BLaER1 treated with 17β-estradiol and CSF1 and Interleukin-3, amounts not matched to agents 10 nM and 100 nM (cell line): ENCODE measurements around the gene PROSER3.

Source experiments
- H3K27ac ChIP-seq, 11 experiments: shearing (Covaris generic); formaldehyde crosslinking; 2 replicates each; pipeline ENCODE4 v1.8.1; 2022
- H3K27me3 ChIP-seq, 11 experiments: shearing (Covaris generic); formaldehyde crosslinking; 2 replicates each; pipeline ENCODE4 v1.8.1; 2022
- H3K36me3 ChIP-seq, 11 experiments: shearing (Covaris generic); formaldehyde crosslinking; 2 replicates each; pipeline ENCODE4 v1.8.1; 2022
- H3K4me1 ChIP-seq, 10 experiments: shearing (Covaris generic); formaldehyde crosslinking; 2 replicates each; pipeline ENCODE4 v1.8.1; 2022
- H3K4me2 ChIP-seq, 11 experiments: shearing (Covaris generic); formaldehyde crosslinking; 2 replicates each; pipeline ENCODE4 v1.8.1; 2022
- H3K4me3 ChIP-seq, 10 experiments: shearing (Covaris generic); formaldehyde crosslinking; 2 replicates each; pipeline ENCODE4 v1.8.1; 2022
- H3K9ac ChIP-seq, 11 experiments: shearing (Covaris generic); formaldehyde crosslinking; 2 replicates each; pipeline ENCODE4 v1.8.1; 2022
- H3K9me3 ChIP-seq, 11 experiments: shearing (Covaris generic); formaldehyde crosslinking; replicated peaks in 1 of 11; 2 replicates each; pipeline ENCODE4 v1.8.1; 2022
- H4K20me1 ChIP-seq, 11 experiments: shearing (Covaris generic); formaldehyde crosslinking; 2 replicates each; pipeline ENCODE4 v1.8.1; 2022
- Cebpa-rat ChIP-seq, 11 experiments: shearing (Covaris generic); IDR thresholded peaks; 2 replicates each; pipeline ENCODE4 v1.8.1; 2022

The PROSER3 gene

DNA sequence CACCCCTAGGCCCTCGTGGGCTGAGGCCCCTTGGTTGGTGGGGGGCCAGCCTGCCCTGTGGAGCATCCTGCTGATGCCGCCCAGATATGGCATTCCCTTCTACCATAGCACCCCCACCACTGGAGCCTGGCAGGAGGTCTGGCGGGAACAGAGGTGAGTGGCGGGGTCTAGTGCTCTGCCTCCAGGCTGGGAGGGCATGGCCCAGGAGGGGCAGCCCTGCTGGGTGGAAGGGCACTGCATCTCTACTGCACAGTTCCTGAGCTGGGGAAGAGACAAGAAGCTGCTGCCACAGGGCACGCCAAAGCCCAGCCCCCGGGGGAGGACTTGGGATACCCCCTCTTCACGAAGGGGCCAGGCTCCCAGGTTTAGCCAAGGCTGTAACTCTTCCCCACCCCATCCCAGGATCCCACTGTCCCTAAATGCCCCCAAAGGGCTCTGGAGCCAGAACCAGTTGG lies 42.6 kb upstream of the PROSER3 start:
- peak overlapping the region in 7 of 11 experiments; percentile 27 to 95 (median 93); a peak in 7 of 22 replicates for H3K27ac ChIP-seq
- H3K27me3 ChIP-seq, result no peaks in the 10 kb centered on the region
- peaks cover 41 to 76% (median 69%) of the 10 kb centered on the region in 10 experiments for H3K4me1 ChIP-seq
- peaks cover 8 to 13% (median 11%) of the 10 kb centered on the region in 11 experiments for H3K36me3 ChIP-seq
- no peaks in the 10 kb centered on the region for H3K9me3 ChIP-seq
- TF ChIP-seq Cebpa-rat (IDR thresholded peaks at IDR 0.05), result no peak
- peak overlapping the region; percentile 91 to 100 (median 98) for H3K4me2 ChIP-seq
- peaks cover 19 to 49% (median 21%) of the 10 kb centered on the region in 11 experiments; a peak in 21 of 22 replicates for H4K20me1 ChIP-seq
- peak overlapping the region; percentile 92 to 98 (median 95); a peak in 21 of 22 replicates for H3K9ac ChIP-seq
- peak overlapping the region; percentile 73 to 98 (median 90) for H3K4me3 ChIP-seq

DNA sequence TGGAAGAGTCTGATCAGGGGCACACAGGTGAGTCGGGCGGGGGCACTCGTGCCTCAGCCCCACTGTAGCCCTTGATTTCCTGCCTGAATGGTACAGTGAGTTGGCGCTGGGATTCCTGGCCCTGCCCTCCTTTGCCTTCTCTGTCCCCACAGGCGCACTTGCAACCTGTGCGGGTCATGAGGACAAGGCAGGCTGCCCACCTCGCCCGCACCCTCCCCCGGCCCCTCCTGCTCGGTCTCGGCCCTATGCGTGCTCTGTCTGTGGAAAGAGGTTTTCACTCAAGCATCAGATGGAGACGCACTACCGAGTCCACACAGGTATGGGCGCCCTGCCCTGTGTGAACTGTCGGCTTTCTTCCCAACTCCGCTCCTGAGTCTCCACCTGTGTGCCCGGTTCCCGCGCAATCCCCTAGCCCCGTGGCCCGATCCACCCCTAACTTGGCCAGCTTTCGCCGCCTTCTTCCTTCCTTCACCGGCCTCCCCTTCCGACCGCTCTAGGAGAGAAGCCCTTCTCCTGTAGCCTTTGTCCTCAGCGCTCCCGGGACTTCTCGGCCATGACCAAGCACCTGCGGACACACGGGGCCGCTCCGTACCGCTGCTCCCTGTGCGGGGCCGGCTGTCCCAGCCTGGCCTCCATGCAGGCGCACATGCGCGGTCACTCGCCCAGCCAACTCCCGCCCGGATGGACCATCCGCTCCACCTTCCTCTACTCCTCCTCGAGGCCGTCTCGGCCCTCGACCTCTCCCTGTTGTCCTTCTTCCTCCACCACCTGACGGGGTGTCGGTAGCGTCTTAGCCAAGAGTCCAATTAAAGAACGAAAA lies 41.8 kb upstream of the PROSER3 start:
- Histone ChIP-seq H3K4me1 (peaks cover 41 to 68% (median 65%) of the 10 kb centered on the region in 10 experiments), H3K4me3 (peak overlapping the region; percentile 73 to 98 (median 90)), H3K9ac (peak overlapping the region; percentile 92 to 98 (median 95)), H3K27ac (peak overlapping the region; percentile 27 to 96 (median 93); a peak in 21 of 22 replicates), H3K4me2 (peak overlapping the region; percentile 91 to 100 (median 98)), H3K27me3 (no peaks in the 10 kb centered on the region), H3K9me3 (no peaks in the 10 kb centered on the region), H4K20me1 (peaks cover 20 to 55% (median 25%) of the 10 kb centered on the region in 11 experiments; a peak in 21 of 22 replicates), H3K36me3 (peaks cover 8 to 19% (median 17%) of the 10 kb centered on the region in 11 experiments)
- TF ChIP-seq Cebpa-rat (IDR thresholded peaks at IDR 0.05), result no peak

DNA sequence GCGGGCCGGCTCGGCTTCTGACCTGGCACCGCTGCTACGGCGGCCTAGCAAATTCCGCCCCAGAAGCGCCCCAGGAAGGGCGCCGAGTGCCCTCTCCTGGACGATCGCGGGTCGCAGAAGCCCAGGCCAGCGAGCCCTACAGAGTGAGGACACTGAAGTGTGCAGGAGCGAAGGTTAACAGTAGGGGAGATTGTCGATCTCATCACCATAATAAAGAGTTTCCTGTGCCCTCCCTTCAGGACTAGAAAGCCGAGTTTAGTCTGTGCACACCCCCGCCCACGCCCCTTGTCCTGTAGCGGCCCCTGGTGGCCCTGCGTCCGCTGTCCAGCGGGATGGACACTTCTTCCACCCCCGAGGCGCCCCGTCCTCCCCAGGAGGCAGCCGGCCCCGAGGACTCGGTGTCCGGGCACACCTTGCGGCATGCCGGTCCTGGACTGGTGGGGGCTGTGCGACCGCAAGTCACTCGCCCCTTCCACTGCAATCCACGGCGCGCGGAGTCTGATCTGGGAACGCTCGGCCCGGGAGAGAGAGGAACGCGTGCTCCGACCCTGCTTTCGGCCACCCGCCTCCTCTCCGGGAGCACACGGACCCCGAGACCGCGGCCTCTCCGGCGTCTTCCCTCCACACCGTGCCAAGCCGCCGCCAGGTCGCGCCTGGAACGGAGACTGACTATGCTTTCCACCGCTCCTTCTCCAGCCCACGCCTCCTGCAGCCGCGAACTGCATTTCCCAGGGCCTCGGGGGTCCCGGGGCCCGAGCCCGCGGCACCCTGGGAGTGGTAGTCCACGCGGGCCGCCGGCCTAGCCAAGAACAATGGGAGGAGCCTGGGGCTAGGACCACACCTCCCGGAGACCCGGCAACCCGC lies 40.9 kb upstream of the PROSER3 start:
- Histone ChIP-seq H3K27me3 (no peaks in the 10 kb centered on the region), H3K9ac (peak overlapping the region; percentile 92 to 98 (median 95)), H3K4me3 (peak overlapping the region; percentile 73 to 98 (median 90)), H3K4me1 (peaks cover 40 to 60% (median 57%) of the 10 kb centered on the region in 10 experiments), H3K27ac (peak overlapping the region; percentile 86 to 96 (median 93)), H3K9me3 (no peaks in the 10 kb centered on the region), H3K4me2 (peak overlapping the region; percentile 91 to 100 (median 98)), H3K36me3 (peaks cover 15 to 27% (median 25%) of the 10 kb centered on the region in 11 experiments), H4K20me1 (peaks cover 28 to 63% (median 34%) of the 10 kb centered on the region in 11 experiments; a peak in 21 of 22 replicates)
- no peak for TF ChIP-seq Cebpa-rat (IDR thresholded peaks at IDR 0.05)

DNA sequence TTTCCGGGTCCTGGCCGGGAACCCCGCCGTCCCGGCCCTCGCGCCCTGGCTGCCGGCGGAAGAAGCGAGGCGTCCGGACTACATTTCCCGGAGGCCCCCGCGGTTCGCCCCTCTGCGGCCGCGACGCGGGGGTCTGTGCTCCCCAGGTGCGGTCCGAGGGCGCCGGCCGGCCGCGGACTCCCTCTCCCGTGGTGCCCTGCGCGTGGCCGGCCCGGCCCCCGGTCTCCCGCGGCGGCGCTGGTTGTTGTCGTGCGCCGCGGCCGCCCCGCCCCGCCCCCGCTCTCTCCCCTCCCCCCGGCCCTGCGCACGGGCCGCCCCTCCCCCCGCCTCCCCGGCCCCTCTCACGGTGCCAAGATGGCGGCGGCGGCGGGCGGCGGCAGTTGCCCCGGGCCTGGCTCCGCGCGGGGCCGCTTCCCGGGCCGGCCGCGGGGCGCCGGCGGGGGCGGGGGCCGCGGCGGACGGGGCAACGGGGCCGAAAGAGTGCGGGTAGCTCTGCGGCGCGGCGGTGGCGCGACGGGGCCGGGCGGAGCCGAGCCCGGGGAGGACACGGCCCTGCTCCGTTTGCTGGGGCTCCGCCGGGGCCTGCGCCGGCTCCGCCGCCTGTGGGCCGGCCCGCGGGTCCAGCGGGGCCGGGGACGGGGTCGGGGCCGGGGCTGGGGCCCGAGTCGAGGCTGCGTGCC lies 40.2 kb upstream of the PROSER3 start, which contains the start of gene KMT2B:
TSS of gene KMT2B (plus strand) at position 339 of the 680 bp plus-strand sequence. CDS start at position 355, 16 bp downstream.
- Histone ChIP-seq H3K4me3 (peak within 1 kb of the TSS; percentile 73 to 98 (median 90)), H3K9me3 (no peaks in the 10 kb centered on the region), H3K4me1 (peaks cover 32 to 52% (median 49%) of the 10 kb centered on the region in 10 experiments), H3K9ac (peak within 1 kb of the TSS; percentile 92 to 98 (median 95)), H3K4me2 (peak within 1 kb of the TSS; percentile 92 to 100 (median 98)), H4K20me1 (peaks cover 36 to 71% (median 41%) of the 10 kb centered on the region in 11 experiments; a peak in 21 of 22 replicates), H3K27me3 (no peaks in the 10 kb centered on the region), H3K27ac (peak within 1 kb of the TSS; percentile 86 to 96 (median 93)), H3K36me3 (peaks cover 23 to 35% (median 33%) of the 10 kb centered on the region in 11 experiments)
- no peak for TF ChIP-seq Cebpa-rat (IDR thresholded peaks at IDR 0.05)

DNA sequence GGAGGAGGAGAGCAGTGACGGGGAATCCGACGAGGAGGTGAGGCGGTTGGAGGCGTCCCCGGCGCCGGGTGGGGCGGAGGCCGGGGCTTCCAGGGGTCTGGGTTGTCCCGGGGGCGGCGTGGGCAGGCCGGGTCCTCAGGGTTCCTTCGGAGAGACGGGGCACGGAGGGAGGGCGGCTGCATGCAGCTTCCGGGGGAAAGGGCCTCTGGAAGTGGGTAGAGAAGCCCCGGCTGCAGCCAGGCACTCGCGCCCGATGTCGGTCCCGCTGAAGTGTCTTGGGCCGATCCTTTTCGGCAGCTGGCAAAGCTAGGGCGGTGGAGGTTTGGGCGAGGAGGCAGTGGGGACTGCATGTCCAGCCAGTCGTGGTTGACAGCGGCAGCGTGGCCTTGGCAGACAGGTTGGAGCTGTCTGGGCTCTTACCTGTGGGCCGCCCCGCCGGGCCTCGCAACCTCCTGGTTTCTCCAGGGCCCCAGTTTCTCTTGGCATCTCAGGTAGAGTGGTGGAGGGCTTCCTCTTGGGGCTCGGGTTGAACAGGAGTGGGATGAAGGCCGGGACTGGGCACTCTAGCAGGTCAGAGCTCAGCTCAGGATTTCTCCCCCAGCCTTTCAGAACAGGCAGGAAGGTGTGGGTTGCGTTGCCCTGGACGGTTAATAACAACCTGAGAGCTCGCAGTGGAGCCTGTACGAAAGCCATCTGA lies 39.5 kb upstream of the PROSER3 start:
- no peaks in the 10 kb centered on the region for H3K27me3 ChIP-seq
- peak overlapping the region; percentile 92 to 98 (median 95) for H3K9ac ChIP-seq
- peaks cover 30 to 42% (median 40%) of the 10 kb centered on the region in 11 experiments for H3K36me3 ChIP-seq
- TF ChIP-seq Cebpa-rat (IDR thresholded peaks at IDR 0.05), result no peak
- H3K27ac ChIP-seq, result peak overlapping the region; percentile 86 to 96 (median 93)
- peak overlapping the region; percentile 83 to 99 (median 94) for H3K4me2 ChIP-seq
- no peaks in the 10 kb centered on the region for H3K9me3 ChIP-seq
- H3K4me3 ChIP-seq, result peak overlapping the region; percentile 73 to 98 (median 90)
- H3K4me1 ChIP-seq, result peaks cover 26 to 45% (median 42%) of the 10 kb centered on the region in 10 experiments
- H4K20me1 ChIP-seq, result peaks cover 42 to 73% (median 48%) of the 10 kb centered on the region in 11 experiments; a peak in 21 of 22 replicates

DNA sequence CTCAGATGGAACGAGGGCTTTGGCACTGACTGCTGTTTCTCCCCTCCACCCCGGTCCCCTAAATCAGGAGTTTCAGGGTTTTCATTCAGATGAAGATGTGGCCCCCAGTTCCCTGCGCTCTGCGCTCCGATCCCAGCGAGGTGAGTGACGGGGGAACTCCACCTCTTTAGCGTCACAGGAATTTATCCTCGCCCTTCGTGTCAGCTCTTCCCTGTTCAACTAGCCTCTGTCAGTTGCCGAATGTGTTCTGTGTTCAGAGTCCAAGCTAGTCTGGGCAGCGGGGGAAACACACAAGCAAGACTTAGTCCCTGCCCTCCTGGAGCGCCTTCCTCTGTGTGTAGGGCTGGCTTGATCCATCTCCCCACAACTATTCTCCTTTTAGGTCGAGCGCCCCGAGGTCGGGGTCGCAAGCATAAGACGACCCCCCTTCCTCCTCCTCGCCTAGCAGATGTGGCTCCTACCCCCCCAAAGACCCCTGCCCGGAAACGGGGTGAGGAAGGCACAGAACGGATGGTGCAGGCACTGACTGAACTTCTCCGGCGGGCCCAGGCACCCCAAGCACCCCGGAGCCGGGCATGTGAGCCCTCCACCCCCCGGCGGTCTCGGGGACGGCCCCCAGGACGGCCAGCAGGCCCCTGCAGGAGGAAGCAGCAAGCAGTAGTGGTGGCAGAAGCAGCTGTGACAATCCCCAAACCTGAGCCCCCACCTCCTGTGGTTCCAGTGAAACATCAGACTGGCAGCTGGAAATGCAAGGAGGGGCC lies 38.4 kb upstream of the PROSER3 start:
- Histone ChIP-seq H3K4me3 (peak overlapping the region; percentile 73 to 98 (median 90)), H3K27ac (peak overlapping the region in 8 of 11 experiments; percentile 88 to 96 (median 93); a peak in 14 of 22 replicates)

DNA sequence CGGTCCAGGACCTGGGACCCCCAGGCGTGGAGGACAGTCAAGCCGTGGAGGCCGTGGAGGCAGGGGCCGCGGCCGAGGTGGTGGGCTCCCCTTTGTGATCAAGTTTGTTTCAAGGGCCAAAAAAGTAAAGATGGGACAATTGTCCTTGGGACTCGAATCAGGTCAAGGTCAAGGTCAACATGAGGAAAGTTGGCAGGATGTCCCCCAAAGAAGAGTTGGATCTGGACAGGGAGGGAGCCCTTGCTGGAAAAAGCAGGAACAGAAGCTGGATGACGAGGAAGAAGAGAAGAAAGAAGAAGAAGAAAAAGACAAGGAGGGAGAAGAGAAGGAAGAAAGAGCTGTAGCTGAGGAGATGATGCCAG lies 37.8 kb upstream of the PROSER3 start:
- peak overlapping the region in 6 of 11 experiments; percentile 83 to 97 (median 94); a peak in 6 of 22 replicates for H3K4me2 ChIP-seq
- H3K36me3 ChIP-seq, result peaks cover 46 to 59% (median 56%) of the 10 kb centered on the region in 11 experiments
- no peak for TF ChIP-seq Cebpa-rat (IDR thresholded peaks at IDR 0.05)
- peaks cover 24 to 29% (median 27%) of the 10 kb centered on the region in 10 experiments for H3K4me1 ChIP-seq
- peak overlapping the region in 2 of 10 experiments; percentile 83 to 90; a peak in 1 of 20 replicates for H3K4me3 ChIP-seq
- peak overlapping the region in 10 of 11 experiments; percentile 93 to 98 (median 95); a peak in 16 of 22 replicates for H3K9ac ChIP-seq
- H3K9me3 ChIP-seq, result no peaks in the 10 kb centered on the region
- no peaks in the 10 kb centered on the region for H3K27me3 ChIP-seq
- peak overlapping the region in 6 of 11 experiments; percentile 9 to 95 (median 88); a peak in 7 of 22 replicates for H3K27ac ChIP-seq
- peaks cover 53 to 80% (median 65%) of the 10 kb centered on the region in 11 experiments; a peak in 21 of 22 replicates for H4K20me1 ChIP-seq

More for the DNA sequence above, 38.4 kb upstream of the PROSER3 start:
- no peaks in the 10 kb centered on the region for H3K27me3 ChIP-seq
- peaks cover 26 to 35% (median 32%) of the 10 kb centered on the region in 10 experiments for H3K4me1 ChIP-seq
- no peaks in the 10 kb centered on the region for H3K9me3 ChIP-seq
- TF ChIP-seq Cebpa-rat (IDR thresholded peaks at IDR 0.05), result no peak
- H3K36me3 ChIP-seq, result peaks cover 41 to 53% (median 51%) of the 10 kb centered on the region in 11 experiments
- H3K4me2 ChIP-seq, result peak overlapping the region; percentile 83 to 99 (median 94)
- H3K9ac ChIP-seq, result peak overlapping the region; percentile 92 to 98 (median 95)
- H4K20me1 ChIP-seq, result peaks cover 52 to 80% (median 59%) of the 10 kb centered on the region in 11 experiments; a peak in 21 of 22 replicates
